Astrocyte of the spinal cord (primary cell): ENCODE results near the gene PRPH2.

Experiments
- DNase-seq: peaks from one replicate; pipeline ENCODE4 v3.0.0; 2011; ENCODE audit warnings: low read depth, low spot score
- H3K4me3 ChIP-seq: 2 replicates; pipeline ENCODE4 v1.5.1; 2011; ENCODE audit warnings: low read depth, mild to moderate bottlenecking, low read length, moderate library complexity
- in situ Hi-C: cut with HindIII; loops from 2 replicates; pipeline ENCODE4 v1.10.0; 2017; ENCODE audit warnings: low sequenced_read_pairs
- TF ChIP-seq, protein P1 (sequence below): IDR thresholded peaks from 2 replicates; pipeline ENCODE4 v1.5.1; 2012; ENCODE audit warnings: low read depth, mild to moderate bottlenecking, low read length, inconsistent platforms

PRPH2 gene

DNA sequence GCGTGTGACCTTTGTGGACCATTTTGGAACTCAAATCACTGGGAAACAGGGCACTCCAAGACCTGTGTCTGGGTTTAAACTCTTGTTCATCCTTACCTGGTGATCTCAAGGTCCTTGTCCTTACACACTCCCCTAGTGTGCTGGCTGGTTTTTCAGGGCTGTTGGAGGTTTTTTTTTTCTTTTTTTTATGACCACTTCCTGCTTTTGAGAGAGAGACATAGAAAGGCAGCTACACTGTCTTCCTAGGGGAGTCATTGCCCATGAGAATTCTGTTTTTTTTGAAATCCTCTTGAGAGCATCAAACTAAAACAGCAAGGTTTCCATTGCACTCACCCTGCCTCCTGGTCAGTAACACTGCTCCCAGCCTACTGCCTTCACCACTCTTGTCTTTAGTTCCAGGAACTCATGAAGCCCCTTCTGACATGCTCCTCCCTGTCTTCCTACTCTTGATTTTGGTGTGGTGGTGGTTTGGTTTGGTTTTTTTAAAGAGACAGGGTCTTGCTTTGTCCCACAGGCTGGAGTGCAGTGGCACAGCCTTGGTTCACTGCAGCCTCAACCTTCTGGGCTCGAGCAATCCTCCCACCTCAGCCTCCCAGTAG is 28.6 kb downstream of the PRPH2 start:
- no peak for DNase-seq
- in situ Hi-C loops = no loop called here
- TF ChIP-seq, protein P1, sequence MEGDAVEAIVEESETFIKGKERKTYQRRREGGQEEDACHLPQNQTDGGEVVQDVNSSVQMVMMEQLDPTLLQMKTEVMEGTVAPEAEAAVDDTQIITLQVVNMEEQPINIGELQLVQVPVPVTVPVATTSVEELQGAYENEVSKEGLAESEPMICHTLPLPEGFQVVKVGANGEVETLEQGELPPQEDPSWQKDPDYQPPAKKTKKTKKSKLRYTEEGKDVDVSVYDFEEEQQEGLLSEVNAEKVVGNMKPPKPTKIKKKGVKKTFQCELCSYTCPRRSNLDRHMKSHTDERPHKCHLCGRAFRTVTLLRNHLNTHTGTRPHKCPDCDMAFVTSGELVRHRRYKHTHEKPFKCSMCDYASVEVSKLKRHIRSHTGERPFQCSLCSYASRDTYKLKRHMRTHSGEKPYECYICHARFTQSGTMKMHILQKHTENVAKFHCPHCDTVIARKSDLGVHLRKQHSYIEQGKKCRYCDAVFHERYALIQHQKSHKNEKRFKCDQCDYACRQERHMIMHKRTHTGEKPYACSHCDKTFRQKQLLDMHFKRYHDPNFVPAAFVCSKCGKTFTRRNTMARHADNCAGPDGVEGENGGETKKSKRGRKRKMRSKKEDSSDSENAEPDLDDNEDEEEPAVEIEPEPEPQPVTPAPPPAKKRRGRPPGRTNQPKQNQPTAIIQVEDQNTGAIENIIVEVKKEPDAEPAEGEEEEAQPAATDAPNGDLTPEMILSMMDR = no peak
- no peak overlapping the region for H3K4me3 ChIP-seq

DNA sequence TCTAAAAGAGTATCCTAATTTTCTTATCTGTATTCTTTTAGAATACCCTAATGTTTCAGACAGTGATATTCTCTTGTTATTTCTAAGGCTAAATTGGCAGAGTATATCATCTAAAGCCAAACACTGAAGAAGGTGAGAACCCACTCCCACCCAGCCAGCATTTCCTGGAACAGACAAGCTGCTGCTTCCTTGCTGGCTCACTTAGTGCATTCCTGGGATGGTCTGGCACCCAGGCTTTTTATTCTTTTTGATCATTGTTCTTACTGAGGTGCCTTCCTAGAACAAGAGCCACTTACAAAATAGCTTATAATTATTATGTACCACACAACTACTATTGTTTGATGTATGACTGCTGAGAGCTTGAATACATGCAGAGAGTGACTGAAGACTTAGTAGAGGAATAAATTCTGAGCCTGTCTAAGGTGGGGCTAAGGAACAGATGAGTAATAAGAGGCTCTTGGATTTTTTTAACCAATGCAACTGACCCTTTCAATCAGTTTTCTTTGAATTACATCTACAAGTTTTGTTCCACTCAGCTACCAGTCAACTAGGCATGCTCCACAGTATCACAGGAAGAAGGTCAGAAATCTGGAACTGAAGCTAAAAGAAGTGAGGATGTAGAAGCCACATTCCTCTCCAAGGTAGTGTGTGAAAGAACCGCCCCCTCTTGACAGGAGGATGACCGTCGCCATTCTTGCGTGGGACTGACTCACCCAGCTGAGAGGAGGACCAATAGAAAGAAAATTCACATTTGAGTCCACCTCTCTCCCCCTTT is 30.1 kb downstream of the PRPH2 start:
- in situ Hi-C loops = no loop called here
- TF ChIP-seq, protein P1 = no peak
- peak; percentile 73 for DNase-seq
- no peak overlapping the region for H3K4me3 ChIP-seq

DNA sequence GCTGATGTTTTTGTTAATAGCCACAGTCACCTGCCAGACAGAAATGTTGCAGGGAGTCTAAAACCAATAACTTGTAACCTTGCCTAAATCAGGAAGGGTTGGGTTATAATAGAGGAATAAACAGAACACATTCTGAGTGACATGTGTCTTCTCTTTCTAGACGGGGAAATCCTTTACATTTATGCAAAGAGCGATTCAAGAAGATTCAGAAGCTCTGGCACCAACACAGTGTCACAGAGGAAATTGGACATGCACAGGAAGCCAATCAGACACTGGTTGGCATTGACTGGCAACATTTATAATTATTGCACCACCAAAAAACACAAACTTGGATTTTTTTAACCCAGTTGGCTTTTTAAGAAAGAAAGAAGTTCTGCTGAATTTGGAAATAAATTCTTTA is 31.5 kb downstream of the PRPH2 start:
- H3K4me3 ChIP-seq = no peak overlapping the region
- no peak for DNase-seq
- in situ Hi-C loops = no loop called here
- TF ChIP-seq, protein P1 = no peak

DNA sequence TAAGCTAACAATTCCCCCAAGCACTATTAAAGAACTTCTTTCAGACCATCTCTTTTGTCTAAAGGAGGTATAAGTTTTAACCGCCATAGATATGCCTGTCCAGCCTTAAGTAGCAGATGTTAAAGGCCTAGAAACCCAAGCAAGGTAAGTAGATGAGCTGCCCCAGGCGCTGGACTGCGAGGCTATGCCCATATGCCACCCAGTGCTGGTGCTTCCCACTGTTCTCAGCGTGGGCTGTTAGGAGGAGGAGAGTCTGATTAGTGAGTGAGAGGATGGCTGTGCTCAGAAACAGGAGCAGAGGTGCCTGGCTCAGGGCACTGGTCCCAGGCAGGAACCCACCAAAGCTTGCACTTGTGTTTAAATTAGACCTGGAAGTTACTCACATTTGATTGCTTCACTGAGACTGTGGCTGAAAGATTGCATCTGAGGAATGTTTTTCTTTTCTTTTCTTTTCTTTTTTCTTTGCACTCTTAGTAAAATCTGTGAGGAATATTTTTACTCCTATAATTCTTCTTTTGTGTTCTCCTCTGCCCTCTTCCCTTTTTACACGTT is 32.2 kb downstream of the PRPH2 start:
- no peak overlapping the region for H3K4me3 ChIP-seq
- in situ Hi-C loops = no loop called here
- TF ChIP-seq, protein P1 = no peak
- DNase-seq = no peak

DNA sequence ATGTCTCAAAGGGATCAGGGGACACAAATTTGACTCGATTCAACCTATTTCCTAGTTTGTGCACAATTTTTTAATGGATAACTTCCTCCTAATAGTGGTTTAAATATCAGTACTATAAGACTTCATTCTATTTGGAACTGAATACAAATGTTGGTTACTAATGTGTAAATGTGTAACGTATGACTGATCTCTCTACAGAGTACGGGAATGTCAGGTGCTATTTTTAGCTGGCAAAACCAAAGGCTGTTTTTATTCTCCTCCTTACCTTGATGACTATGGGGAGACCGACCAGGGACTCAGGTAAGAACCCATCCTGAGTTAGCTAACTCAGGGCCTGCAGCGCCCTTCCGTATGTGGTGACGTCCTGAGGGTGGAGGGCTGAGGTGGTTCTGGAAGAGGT is 33.0 kb downstream of the PRPH2 start:
- H3K4me3 ChIP-seq = no peak overlapping the region
- TF ChIP-seq, protein P1 = no peak
- in situ Hi-C loops = no loop called here
- no peak for DNase-seq

DNA sequence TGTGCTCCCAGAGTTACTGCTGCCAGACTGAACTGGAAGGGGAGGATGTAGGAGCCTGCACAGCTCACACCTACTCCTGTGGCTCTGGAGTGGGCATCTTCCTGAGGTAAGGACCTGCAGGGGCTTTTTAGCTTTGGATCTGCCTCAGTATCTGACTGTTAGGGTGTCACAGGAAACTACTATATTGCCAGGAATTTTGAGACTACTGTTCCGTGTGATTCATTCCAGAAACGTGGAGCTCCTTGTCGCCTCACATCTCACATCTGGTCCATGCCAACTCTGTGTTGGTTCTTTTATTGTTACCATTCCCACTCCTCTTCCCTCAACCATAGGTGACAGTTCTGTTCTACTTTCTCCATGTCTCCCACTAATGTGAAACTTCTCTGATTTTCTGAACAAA is 34.1 kb downstream of the PRPH2 start:
- in situ Hi-C loops = no loop called here
- no peak overlapping the region for H3K4me3 ChIP-seq
- no peak for DNase-seq
- TF ChIP-seq, protein P1 = no peak
